Stimulated activated CD8-positive, alpha-beta memory T cell treated with anti-CD3 and anti-CD28 coated beads, Interleukin-12 subunit alpha, Interleukin-12 subunit beta, amount 100 ng/mL, for 24 hours (primary cell): ENCODE results near the gene TTC39C.

ENCODE experiments used
- DNase-seq: peaks from one replicate; pipeline ENCODE4 v3.0.0-alpha.2; 2020; ENCODE audit errors: extremely low read depth

TTC39C gene

DNA sequence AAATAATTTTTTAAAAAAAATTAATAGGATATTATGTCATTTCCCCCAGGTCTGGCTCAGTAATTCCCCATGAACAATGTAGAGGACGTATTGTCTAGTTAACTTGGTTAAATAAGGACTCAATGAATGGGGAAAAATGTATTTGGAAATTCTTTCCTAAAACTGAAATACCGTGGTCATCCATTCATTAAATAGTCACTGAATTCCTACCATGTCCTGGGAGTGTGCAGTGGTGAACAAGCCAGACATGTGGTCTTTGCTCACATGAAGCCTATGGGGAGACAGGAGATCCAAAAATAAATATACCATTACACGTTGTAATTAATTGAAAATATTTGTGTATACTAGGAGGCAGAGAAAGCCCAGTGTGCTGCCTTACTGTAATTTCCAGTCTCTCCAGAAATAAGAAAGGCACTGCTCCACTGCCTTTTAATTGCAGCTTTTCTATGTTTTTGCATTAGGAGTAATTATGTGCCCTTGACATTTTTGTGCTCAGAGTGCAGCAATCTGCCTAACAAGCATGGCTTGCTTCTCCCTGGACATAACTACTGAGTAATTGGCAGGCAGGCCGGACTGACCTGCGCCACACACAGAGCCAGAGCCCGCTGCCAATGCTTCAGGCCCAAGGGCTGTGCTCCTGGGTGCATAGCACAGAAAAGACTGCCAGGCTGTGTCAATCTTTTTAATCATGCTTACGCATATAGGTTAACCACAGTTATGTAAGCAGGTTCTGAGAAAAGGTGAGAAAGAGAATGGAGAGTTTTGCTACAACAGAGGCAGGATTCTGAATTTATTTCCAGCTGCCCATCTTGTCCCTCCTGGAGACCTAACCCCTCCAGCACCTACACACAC is 22.2 kb upstream of the TTC39C start:
- no peak for DNase-seq

DNA sequence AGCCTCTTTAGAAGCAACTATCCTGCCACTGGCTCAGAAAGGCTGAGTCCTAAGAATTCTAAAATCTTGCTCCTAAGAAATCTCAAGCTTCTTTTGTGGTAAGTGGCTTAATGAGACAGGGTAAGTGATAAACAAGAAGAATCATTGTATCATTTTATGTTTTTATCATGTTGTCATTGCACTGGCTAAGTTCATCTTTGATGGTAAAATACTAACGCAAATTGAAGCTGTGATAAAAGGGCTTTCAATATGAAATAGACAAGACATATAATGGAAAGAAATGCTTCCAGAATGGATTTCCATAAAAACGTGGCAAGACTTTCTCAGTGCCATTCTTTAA is 21.6 kb upstream of the TTC39C start:
- no peak for DNase-seq

- no peak for DNase-seq
Measured at GRCh38 chr18:23994361-23994902, 20.1 kb upstream of the TTC39C start.

GRCh38 chr18:23995180-23995579 is 19.4 kb upstream of the TTC39C start:
- no peak for DNase-seq

- no peak for DNase-seq
Measured at GRCh38 chr18:23998018-23998417, 16.5 kb upstream of the TTC39C start.

DNA sequence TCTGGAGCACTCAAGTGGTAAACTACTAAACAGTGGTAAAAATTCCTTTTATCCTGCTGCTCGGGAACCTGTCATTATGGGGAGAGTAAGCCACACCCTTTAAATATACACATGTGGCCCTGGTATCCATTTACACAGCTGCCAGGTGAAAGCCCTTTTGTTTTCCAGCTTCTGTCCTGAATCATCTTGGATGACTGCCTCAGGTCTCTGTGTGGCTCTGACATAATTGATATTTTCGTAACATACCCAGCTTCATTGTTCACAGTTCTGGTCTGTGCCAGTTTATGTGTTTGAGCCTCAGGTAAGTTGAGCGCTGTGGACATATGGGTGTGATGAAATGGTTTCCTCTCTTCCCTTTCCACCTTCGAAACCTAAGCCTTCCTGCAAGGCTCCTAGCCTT is 15.7 kb upstream of the TTC39C start:
- no peak for DNase-seq

- DNase-seq: no peak
Measured at GRCh38 chr18:24000613-24001490, 13.7 kb upstream of the TTC39C start.

GRCh38 chr18:24002479-24002878 is 12.1 kb upstream of the TTC39C start:
- no peak for DNase-seq

GRCh38 chr18:24003288-24003687 is 11.3 kb upstream of the TTC39C start:
- DNase-seq: no peak

GRCh38 chr18:24003903-24004640 is 10.5 kb upstream of the TTC39C start:
- DNase-seq: no peak

- no peak for DNase-seq
Measured at GRCh38 chr18:24006712-24007313, 7.7 kb upstream of the TTC39C start.

GRCh38 chr18:24009246-24009645 is 5.3 kb upstream of the TTC39C start:
- DNase-seq: no peak

DNA sequence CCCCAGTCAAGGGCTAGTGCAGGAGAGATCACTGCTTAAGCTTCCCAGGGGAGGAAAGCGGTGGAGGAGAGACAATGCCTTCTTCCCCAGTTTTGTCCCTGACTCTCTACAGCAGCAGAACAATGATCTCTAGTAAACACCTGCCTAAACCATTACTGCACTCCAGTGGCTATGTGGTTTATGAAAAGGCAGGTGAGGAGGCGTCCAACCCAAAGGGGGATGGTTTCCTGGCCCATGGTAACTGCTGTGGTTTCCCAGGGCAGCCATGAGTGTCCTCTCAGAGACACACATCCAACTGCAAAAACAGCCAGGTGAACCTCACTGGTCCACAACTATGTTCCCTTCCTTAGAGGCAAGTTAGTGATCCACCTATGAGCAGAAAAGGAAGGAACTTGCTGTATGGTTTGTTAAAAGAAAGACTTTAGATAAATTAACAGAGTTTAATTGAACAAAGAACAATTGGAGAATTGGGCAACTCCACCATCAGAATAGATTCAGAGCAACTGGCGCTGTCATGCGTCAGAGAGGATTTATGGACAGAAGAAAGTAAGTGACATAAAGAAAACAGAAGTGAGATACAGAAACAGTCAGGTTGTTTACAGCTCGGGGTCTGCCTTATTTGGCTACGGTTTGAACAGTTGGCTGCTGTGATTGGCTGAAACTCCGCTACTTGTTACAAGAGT is 4.8 kb upstream of the TTC39C start:
- DNase-seq: no peak

DNA sequence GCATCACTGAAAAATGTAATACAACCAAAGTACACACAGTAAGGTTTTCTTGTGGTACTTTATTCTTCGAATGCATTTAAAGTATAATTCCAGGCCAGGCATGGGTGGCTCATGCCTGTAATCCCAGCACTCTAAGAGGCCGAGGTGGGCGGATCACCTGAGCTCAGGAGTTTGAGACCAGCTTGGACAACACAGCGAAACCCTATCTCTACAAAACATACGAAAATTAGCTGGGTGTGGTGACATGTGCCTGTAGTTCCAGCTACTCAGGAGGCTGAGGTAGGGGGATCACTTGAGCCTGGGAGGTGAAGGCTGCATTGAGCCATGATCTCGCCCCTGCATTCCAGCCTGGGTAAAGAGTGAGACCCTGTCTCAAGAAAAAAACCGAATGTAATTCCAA is 3.9 kb upstream of the TTC39C start:
- no peak for DNase-seq

DNA sequence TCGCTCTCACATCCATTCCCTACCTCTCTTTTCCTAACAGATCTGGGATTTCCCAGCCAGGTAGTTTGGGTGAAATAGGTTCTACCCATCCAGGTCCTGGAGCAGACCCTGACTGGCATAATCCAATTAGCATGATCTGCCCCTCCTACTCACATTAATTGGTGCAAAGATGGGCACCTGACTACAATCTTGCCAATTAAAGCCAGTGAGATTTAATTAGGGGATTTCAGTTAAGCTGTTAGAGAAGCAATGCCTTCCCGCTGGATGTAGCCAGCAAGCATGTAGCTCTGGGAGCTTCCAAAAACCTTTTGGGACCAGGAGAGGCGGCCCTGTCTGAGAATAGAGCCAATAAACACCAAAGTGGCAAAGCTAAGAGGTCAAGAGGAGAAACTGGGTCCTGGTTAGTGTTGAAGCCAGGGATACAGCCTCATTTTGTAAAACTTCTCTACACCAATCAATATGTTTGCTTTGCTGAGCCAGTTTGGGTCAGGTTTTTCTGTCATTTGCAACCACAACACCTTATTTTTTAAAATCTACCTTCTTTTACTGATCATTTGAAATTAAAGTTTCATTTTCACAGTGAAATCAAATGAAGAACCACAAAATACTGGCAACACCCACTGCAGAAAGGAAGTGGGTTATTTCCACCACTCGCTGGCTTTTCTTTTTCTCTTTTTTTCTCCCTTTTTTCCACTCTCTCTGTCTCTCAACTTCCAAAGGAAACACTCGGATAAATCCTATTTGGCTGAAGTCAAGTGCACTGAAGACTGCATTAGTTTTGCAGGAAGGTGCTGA is 3.2 kb upstream of the TTC39C start:
- no peak for DNase-seq

- no peak for DNase-seq
Measured at GRCh38 chr18:24013051-24013450, 1.5 kb upstream of the TTC39C start.

- DNase-seq: no peak
Measured at GRCh38 chr18:24014986-24015638, 558 bp downstream of the TTC39C start.

DNA sequence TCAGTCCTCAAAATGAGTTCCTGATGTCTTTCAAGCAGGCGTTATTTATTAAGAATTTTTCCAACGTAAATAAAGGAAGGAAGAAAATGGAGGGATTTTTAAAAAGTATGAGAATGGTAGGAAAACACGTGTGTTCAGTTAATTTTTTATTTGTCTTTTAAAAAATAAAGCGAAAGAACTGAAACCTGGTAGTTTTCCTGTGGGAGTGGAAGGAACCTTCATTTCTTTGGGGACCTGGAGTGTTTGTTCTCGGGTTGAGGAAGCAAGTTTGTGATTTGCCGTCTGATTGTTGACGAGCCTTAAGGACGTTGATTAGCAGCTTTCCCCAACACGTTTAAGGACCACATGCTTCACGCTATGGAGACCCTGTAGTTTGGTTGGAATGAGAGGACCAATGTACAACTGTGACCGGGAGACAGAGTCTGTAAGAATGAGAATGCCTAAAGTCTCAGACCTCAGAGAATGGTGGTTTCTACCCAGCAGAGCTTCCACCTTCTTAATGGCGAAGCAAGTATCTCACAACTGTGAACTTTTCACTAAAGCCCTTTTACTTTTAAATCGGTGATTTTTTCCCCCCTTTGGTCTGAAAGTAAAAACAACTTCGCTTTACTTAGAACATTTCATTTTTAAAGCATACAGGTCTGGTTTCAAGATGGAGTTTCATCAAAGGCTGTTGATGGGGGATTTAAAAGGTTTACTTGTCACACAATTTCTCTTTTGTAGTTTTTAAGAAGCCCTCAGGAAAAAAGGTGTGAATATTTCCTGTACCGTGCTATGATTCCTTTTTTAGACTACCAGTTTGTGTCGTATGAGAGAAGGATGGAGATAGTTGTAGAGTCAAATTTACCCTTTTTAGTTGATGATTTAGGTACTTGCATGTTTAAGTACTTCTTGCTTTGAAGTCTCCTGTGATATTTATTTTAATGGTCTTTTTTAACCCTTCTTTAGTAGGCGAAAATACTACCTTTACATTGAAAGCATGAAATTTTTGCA is 1.4 kb downstream of the TTC39C start:
- DNase-seq: no peak
